Left lung (tissue), 10 donors: Measurements from ENCODE around the gene ST14. TPM values are rescaled to one million over a fixed set of nuclear protein-coding genes. Genes with fewer than 3 reads are reported as not detected.
A peak's percentile ranks its signal among the peaks of the same experiment; 100 is the strongest.

Experiments
- ATAC-seq: fragments of 200-7000 bp; cut with Tn5 transposase; one replicate; pipeline ENCODE4 v1.9.1; 2020; ENCODE audit warnings: moderate library complexity
- DNase-seq, 4 donors: peaks; one replicate each; pipeline ENCODE4 v3.0.0-alpha.2; 2013 to 2020
- H3K27ac ChIP-seq, 2 donors: fragments of 200-600 bp; sonication (generic) in 1 of 2; one replicate each; pipeline versions ENCODE4 v1.5.0 to v1.8.0; 2020 to 2021
- H3K27me3 ChIP-seq, 2 donors: fragments of 200-600 bp; sonication (generic) in 1 of 2; one replicate each; pipeline versions ENCODE4 v1.5.0 to v1.8.0; 2020 to 2021
- H3K36me3 ChIP-seq, 2 donors: fragments of 200-600 bp; sonication (generic) in 1 of 2; one replicate each; pipeline versions ENCODE4 v1.5.0 to v1.8.0; 2020 to 2021
- H3K4me1 ChIP-seq, 2 donors: fragments of 200-600 bp; one replicate each; pipeline ENCODE4 v1.8.0; 2021
- H3K4me3 ChIP-seq, 2 donors: fragments of 200-600 bp; sonication (generic) in 1 of 2; one replicate each; pipeline versions ENCODE4 v1.5.0 to v1.8.0; 2020 to 2021; ENCODE audit warnings: mild to moderate bottlenecking in 1 of 2
- H3K9me3 ChIP-seq, 2 donors: fragments of 200-600 bp; sonication (generic) in 1 of 2; one replicate each; pipeline versions ENCODE4 v1.5.0 to v1.8.0; 2020 to 2021
- CTCF ChIP-seq, 2 donors: fragments of 200-600 bp; sonication (generic) in 1 of 2; IDR thresholded peaks; one replicate each; pipeline versions ENCODE4 v1.5.0 to v1.8.0; 2021; ENCODE audit warnings: antibody characterized with exemption in 2 of 2
- intact Hi-C, 2 donors: fragments of 100-400 bp; cut with DNase I; formaldehyde crosslinking; loops; one replicate each; pipeline versions ENCODE4 v1.11.2 to v1.14.2; 2022
- polyA plus RNA-seq, 6 donors: library from polyadenylated mRNA; unstranded; fragments of 120-200 nt; gene quantifications; one replicate each; pipeline ENCODE4 v1.2.1, GENCODE V29; 2013; ENCODE audit not compliant: insufficient read length in 6 of 6
- total RNA-seq, 2 donors: library from RNA; stranded (reverse); fragmentation: NEBNext Ultra II Directional; extraction: Animal tissue kit (Norgen Biotek cat#: 25700); gene quantifications; one replicate each; pipeline ENCODE4 v1.2.1, GENCODE V29; 2021
- donor health status: DM: no; HTN: yes; CAD: no.
- donor health status: DM: no; HTN: no; CAD: no.

The ST14 gene
- total and polyA plus RNA-seq, 8 donors, result 30.6 to 107 (median 37.8) TPM

GRCh38 chr11:130201026-130201425, 41.4 kb downstream of the ST14 start:
- TF ChIP-seq CTCF (IDR thresholded peaks at IDR 0.05), result no peak

GRCh38 chr11:130202009-130202817, 42.6 kb downstream of the ST14 start:
- no peak for ATAC-seq
- H3K36me3 ChIP-seq, result peaks cover 0 to 54% of the 10 kb centered on the region in 2 donors
- no peaks in the 10 kb centered on the region for H3K9me3 ChIP-seq
- no peak overlapping the region for H3K4me3 ChIP-seq
- peak in 1 of 4 donors; percentile 12 for DNase-seq
- TF ChIP-seq CTCF (IDR thresholded peaks at IDR 0.05), result no peak
- no peak overlapping the region for H3K27ac ChIP-seq
- H3K27me3 ChIP-seq, result no peaks in the 10 kb centered on the region
- intact Hi-C loops, result loop anchor here in 1 of 2 donors (10.0 kb wide), 1 partner anchor 663 kb away; no protein-coding TSS in a partner anchor
- H3K4me1 ChIP-seq, result no peaks in the 10 kb centered on the region

More at GRCh38 chr11:130201026-130201425, 41.4 kb downstream of the ST14 start:
- no peak for ATAC-seq
- H3K9me3 ChIP-seq, result no peaks in the 10 kb centered on the region
- peaks cover 0 to 66% of the 10 kb centered on the region in 2 donors for H3K36me3 ChIP-seq
- no peaks in the 10 kb centered on the region for H3K27me3 ChIP-seq
- H3K4me3 ChIP-seq, result no peak overlapping the region
- no peak for DNase-seq
- no peaks in the 10 kb centered on the region for H3K4me1 ChIP-seq
- no peak overlapping the region for H3K27ac ChIP-seq
- intact Hi-C loops, result loop anchor here in 1 of 2 donors (10.0 kb wide), 1 partner anchor 664 kb away; no protein-coding TSS in a partner anchor

- Histone ChIP-seq H3K36me3 (peaks cover 0 to 47% of the 10 kb centered on the region in 2 donors), H3K27ac (no peak overlapping the region), H3K9me3 (no peaks in the 10 kb centered on the region), H3K4me1 (no peaks in the 10 kb centered on the region), H3K4me3 (no peak overlapping the region), H3K27me3 (no peaks in the 10 kb centered on the region)
- intact Hi-C loops, result loop anchor here in 1 of 2 donors (10.0 kb wide), 1 partner anchor 662 kb away; no protein-coding TSS in a partner anchor
- no peak for ATAC-seq
- no peak for TF ChIP-seq CTCF (IDR thresholded peaks at IDR 0.05)
- DNase-seq, result peak in 1 of 4 donors; percentile 20
These were observed 43.5 kb downstream of the ST14 start for GRCh38 chr11:130202818-130203689.

- no peaks in the 10 kb centered on the region for H3K27me3 ChIP-seq
- ATAC-seq (no peak), DNase-seq (peak in 1 of 4 donors; percentile 27)
- H3K4me3 ChIP-seq, result no peak overlapping the region
- no peak for TF ChIP-seq CTCF (IDR thresholded peaks at IDR 0.05)
- H3K9me3 ChIP-seq, result no peaks in the 10 kb centered on the region
- H3K36me3 ChIP-seq, result peaks cover 0 to 47% of the 10 kb centered on the region in 2 donors
- no peak overlapping the region for H3K27ac ChIP-seq
- no peaks in the 10 kb centered on the region for H3K4me1 ChIP-seq
- intact Hi-C loops, result loop anchor here in 1 of 2 donors (10.0 kb wide), 1 partner anchor 661 kb away; no protein-coding TSS in a partner anchor
These were observed 44.5 kb downstream of the ST14 start for GRCh38 chr11:130203766-130204702.
